ENCODE measurements around the gene MMP21.

MMP21 gene

DNA sequence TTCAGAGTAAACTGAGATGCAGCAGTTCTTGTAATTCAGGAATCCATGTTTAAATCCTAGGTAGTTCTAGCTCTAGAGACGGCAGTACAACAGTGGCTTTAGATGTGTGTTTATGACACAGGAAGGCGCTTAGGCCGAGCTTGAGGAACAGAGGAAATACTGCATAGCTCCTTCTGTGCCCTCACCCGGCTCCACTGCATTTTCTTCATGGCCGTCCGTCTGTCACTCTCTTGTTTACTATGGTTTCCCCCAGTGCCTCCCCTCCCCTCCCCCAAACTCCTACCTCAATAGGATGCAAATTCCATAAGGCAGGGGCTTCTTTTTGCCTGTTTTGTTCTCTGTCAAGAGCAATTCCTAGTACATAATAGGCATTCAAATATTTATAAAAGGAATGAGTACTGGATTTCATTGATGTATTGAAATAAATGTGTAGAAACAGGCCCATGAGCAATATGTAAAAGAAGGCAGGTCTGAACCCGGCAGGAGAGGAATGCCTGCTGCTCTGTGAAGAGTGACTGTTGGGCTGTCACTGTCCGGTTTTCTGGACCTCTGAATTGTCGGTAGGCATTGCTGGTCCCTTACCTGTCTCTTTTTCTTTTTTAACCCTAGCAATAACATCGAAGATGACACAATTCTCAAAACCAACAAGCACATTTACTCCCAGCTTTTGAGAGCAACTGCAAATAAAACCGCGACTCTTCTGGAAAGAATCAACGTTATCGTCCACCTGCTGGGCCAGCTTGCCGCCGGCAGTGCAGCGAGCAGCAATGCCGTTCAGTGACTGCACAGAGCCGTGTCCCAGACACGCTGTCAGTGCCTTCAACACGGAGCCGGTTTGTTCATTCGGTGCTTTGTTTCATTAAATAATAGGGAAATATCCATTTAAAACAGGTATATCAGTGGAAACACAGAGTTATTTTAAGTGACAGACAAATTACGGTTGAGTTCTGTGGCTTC, 12.7 kb downstream of the MMP21 start:
- no peak for TF ChIP-seq GATA3 (IDR thresholded peaks at IDR 0.05; ENCODE audit: low read depth, low read length)
- no peak for TF ChIP-seq GATA2 (IDR thresholded peaks at IDR 0.05; ENCODE audit: low read depth, low read length)

DNA sequence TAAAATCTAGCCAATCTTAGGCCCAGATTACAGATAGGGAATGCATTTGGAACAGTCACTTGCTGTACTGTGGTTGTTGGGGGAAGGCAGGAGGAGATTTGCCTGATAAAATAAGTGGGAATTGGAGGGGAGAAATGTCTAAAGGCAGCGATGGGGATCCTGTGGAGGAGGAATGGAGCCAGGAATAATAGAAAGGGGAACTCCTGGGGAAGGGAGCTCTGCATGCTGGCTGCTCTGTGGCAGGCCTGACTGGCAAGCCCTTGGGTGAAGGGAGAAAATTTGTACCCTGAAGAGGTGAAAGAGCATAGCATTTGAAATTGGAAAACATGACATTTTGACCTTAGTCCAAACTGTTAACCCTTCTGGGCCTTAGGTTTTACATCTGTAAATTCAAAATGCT, 13.7 kb downstream of the MMP21 start:
- TF ChIP-seq GATA2 (IDR thresholded peaks at IDR 0.05; ENCODE audit: low read depth, low read length) (no peak; the same call in 1 of the 2 replicates), GATA3 (IDR thresholded peaks at IDR 0.05; ENCODE audit: low read depth, low read length) (no peak)

DNA sequence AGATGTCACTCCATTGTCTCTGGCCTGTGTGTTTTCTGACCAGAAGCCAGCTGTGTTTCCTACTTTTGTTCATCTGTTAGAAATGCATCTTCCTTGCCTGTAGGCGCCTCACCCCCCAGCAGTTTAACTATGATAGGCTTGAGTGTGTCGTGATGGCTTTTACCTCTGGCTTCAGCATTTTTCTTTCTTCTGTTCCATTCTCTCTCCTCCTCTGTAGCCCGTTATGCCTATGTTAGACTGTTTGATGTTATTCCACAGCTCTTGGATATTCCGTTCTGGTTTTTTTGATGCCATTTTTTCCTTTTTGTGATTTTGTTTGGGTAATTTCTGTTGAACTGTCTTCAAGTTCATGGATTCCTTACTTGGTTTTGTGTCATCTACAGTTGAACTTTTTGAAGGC, 17.9 kb downstream of the MMP21 start:
- TF ChIP-seq GATA2 (IDR thresholded peaks at IDR 0.05; ENCODE audit: low read depth, low read length) = no peak
- no peak for TF ChIP-seq GATA3 (IDR thresholded peaks at IDR 0.05; ENCODE audit: low read depth, low read length)

GRCh38 chr10:125756853-125757487, 18.7 kb downstream of the MMP21 start:
- TF ChIP-seq GATA3 (IDR thresholded peaks at IDR 0.05; ENCODE audit: low read depth, low read length) (no peak), GATA2 (IDR thresholded peaks at IDR 0.05; ENCODE audit: low read depth, low read length) (no peak)

DNA sequence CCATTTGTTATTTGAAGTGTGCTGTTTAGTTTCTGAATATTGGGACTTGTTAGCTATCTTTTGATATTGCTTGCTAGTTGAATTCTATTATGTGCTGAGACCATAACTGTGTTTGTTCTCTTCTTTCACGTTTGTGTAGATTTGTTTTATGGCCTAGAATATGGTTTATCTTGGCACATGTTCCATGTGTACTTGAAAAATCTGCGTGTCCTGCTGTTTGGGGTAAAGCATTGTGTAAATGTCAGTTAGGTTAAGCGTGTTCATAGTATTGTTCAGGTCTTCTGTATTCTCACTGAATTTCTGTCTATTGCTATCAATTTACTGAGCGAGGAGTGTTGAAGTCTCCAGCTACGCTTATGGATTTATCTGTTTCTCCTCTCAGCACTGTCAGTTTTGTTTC, 19.4 kb downstream of the MMP21 start:
- TF ChIP-seq GATA3 (IDR thresholded peaks at IDR 0.05; ENCODE audit: low read depth, low read length) = no peak
- TF ChIP-seq GATA2 (IDR thresholded peaks at IDR 0.05; ENCODE audit: low read depth, low read length) = no peak

DNA sequence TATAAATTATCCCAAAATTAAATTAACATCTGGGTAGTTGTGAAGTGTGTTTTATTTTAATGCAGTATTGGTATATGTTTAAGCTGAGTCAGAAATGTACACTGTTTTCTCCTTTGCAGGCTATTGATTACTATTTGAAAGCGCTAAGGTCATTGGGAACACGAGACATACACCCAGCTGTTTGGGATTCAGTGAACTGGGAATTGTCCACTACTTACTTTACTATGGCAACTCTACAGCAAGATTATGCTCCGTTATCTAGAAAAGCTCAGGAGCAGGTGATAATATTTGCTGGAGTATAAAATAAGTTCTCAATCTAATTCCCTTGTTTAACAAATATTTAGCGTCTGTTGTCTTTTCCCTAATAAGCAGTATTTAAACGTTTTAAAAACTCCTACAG, 28.2 kb downstream of the MMP21 start:
- no peak for TF ChIP-seq GATA3 (IDR thresholded peaks at IDR 0.05; ENCODE audit: low read depth, low read length)
- no peak for TF ChIP-seq GATA2 (IDR thresholded peaks at IDR 0.05; ENCODE audit: low read depth, low read length)

DNA sequence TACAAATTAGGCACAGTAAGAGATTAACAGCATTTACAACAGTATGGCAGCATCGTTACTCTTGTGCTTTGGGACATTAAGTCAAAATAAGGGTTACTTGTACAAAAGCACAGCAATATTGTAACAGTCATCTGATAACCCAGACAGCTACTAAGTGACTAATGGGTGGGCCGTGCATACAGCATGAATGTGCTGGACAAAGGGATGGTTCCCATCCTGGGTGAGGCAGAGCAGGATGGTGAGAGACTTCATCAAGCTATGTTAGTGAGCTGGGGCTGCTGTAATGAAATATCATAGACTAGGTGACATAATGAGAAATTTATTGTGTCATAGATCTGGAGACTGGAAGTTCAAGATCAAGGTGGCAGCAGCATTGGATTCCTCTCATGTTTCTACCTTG, 30.7 kb downstream of the MMP21 start:
- no peak for TF ChIP-seq GATA3 (IDR thresholded peaks at IDR 0.05; ENCODE audit: low read depth, low read length)
- no peak for TF ChIP-seq GATA2 (IDR thresholded peaks at IDR 0.05; ENCODE audit: low read depth, low read length)

DNA sequence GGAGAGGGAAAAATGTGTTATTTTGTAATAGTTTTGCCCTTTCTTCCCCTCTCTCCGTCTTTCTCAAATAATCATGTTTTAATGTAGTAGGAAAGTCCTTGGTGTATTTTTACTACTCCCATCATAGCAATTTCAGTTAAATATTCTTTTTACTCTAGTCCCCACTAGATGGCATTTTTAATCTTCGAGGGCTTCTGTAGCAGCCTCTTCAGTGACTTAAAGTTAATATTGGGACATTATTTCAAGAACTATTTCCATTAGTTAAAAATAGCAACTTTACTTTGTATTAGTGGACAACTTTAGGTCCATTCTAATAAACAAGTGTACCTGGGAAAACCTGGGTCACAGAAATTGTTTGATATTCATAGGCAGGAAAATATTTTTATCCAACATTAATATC, 33.2 kb downstream of the MMP21 start:
- no peak for TF ChIP-seq GATA2 (IDR thresholded peaks at IDR 0.05; ENCODE audit: low read depth, low read length)
- no peak for TF ChIP-seq GATA3 (IDR thresholded peaks at IDR 0.05; ENCODE audit: low read depth, low read length)

- TF ChIP-seq GATA3 (IDR thresholded peaks at IDR 0.05; ENCODE audit: low read depth, low read length) (no peak), GATA2 (IDR thresholded peaks at IDR 0.05; ENCODE audit: low read depth, low read length) (no peak)
These were observed 35.5 kb downstream of the MMP21 start for GRCh38 chr10:125739994-125740679.

DNA sequence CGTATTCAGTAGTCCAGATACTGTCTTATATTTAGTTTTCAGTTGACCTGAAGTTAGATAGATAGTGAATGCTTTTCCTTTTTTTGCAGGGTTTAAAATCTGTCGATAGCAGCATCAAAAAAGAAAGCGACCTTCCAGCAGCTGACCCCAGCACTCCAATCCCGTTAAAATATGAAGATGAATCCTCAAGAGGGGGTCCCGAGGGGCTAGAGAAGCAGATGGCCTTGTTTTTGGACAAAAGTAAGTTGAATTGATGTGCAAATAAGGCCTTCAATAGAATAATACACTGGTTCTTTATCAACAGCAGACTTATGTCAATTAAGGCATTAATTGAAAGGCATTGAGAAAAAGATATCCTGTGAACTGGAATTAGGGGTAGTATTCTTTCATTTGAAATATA, 37.4 kb downstream of the MMP21 start:
- no peak for TF ChIP-seq GATA2 (IDR thresholded peaks at IDR 0.05; ENCODE audit: low read depth, low read length)
- TF ChIP-seq GATA3 (IDR thresholded peaks at IDR 0.05; ENCODE audit: low read depth, low read length) = no peak

DNA sequence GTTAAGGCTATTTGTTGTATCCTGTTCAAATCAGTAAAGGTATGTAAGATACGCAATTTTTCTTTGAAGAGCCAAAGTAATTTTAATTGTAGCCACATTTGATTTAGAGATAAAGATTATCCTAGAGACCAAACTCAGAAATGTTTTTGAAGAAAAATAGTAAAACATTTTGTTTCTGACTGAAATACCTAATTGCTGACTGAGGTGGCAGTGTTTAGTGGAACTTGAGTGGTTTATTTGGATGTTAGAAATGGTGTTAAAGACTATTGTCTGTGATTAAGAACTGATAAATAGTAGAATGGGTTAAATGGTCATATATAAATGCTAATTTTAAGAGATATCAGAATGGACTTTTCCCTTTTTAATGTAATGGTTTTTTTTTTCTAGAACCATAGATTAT, 40.8 kb downstream of the MMP21 start:
- TF ChIP-seq GATA2 (IDR thresholded peaks at IDR 0.05; ENCODE audit: low read depth, low read length) = no peak
- TF ChIP-seq GATA3 (IDR thresholded peaks at IDR 0.05; ENCODE audit: low read depth, low read length) = no peak

- TF ChIP-seq GATA2 (IDR thresholded peaks at IDR 0.05; ENCODE audit: low read depth, low read length) (no peak), GATA3 (IDR thresholded peaks at IDR 0.05; ENCODE audit: low read depth, low read length) (no peak)
These were observed 41.5 kb downstream of the MMP21 start for GRCh38 chr10:125734148-125734547.

DNA sequence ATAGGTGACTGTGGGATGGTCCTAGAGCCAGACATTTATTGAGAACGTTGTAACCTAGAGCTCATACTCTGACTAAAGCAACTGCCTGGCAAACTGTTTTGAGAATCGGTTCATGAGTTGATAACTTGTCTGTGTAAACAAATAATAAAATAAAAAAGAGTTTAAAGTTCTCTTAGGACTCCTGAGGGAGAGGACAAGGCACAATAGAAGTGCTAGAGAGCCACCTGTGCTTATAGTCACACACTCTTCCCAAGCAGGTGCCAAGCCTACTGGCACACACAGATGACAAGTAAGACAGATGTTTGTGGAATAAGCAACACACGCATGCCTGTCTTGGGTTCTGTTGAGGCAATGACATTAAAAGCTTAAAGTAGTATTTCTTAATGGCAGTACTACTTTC, 48.2 kb downstream of the MMP21 start:
- TF ChIP-seq GATA2 (IDR thresholded peaks at IDR 0.05; ENCODE audit: low read depth, low read length) (no peak), GATA3 (IDR thresholded peaks at IDR 0.05; ENCODE audit: low read depth, low read length) (no peak)

DNA sequence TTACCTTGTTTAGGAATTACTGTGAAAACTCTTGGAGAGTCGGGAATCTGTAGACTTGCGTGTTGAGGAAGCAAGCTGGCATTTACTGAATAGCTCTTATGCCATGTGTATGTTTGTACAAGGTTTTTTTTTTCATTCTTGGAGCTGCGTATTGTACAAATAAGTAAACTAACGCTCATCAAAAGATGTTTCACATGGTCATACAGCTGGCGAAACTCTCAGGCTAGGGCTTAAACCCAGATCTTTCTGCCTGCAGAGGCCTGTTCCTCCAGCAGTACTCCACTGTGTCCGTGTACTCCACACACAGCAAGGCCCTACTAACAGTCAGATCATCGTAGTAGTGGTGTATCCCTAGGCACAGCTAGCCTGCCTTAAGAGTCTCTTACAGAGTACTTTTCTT, 48.7 kb downstream of the MMP21 start:
- TF ChIP-seq GATA2 (IDR thresholded peaks at IDR 0.05; ENCODE audit: low read depth, low read length) = no peak
- no peak for TF ChIP-seq GATA3 (IDR thresholded peaks at IDR 0.05; ENCODE audit: low read depth, low read length)

All from SH-SY5Y (cell line).